Ishikawa (cell line): ENCODE results near the gene PPM1E.

Source experiments
- CEBPB ChIP-seq: IDR thresholded peaks from 2 replicates; pipeline ENCODE4 v1.6.1; 2012
- CREB1 ChIP-seq: IDR thresholded peaks from 2 replicates; pipeline ENCODE4 v1.6.1; 2012; ENCODE audit warnings: low read depth
- EGR1 ChIP-seq: IDR thresholded peaks from 2 replicates; pipeline ENCODE4 v1.6.1; 2012
- EP300 ChIP-seq: IDR thresholded peaks from 2 replicates; pipeline ENCODE4 v1.6.1; 2012; ENCODE audit warnings: borderline replicate concordance
- FOXM1 ChIP-seq: IDR thresholded peaks from 2 replicates; pipeline ENCODE4 v1.6.1; 2012; ENCODE audit warnings: low read depth, borderline replicate concordance
- MAX ChIP-seq: IDR thresholded peaks from 2 replicates; pipeline ENCODE4 v1.6.1; 2012
- NFIC ChIP-seq: IDR thresholded peaks from 2 replicates; pipeline ENCODE4 v1.6.1; 2012
- RAD21 ChIP-seq: IDR thresholded peaks from 2 replicates; pipeline ENCODE4 v1.6.1; 2012; ENCODE audit warnings: low read depth
- REST ChIP-seq: IDR thresholded peaks from 2 replicates; pipeline ENCODE4 v1.6.1; 2012; ENCODE audit warnings: low read depth, mild to moderate bottlenecking
- TAF1 ChIP-seq: IDR thresholded peaks from 2 replicates; pipeline ENCODE4 v1.6.1; 2012; ENCODE audit warnings: low read depth, mild to moderate bottlenecking
- TCF12 ChIP-seq: IDR thresholded peaks from 2 replicates; pipeline ENCODE4 v1.6.1; 2012; ENCODE audit warnings: low read depth
- TEAD4 ChIP-seq: IDR thresholded peaks from 2 replicates; pipeline ENCODE4 v1.6.1; 2012
- USF1 ChIP-seq: IDR thresholded peaks from 2 replicates; pipeline ENCODE4 v1.6.1; 2012
- YY1 ChIP-seq: IDR thresholded peaks from 2 replicates; pipeline ENCODE4 v1.6.1; 2012; ENCODE audit warnings: low read depth
- ZBTB7A ChIP-seq: IDR thresholded peaks from 2 replicates; pipeline ENCODE4 v1.6.1; 2012; ENCODE audit warnings: low read depth

Gene PPM1E

GRCh38 chr17:58789160-58789559 lies 33.5 kb downstream of the PPM1E start:
- no peak for TF ChIP-seq CREB1
- no peak for TF ChIP-seq USF1
- TF ChIP-seq EGR1 = no peak
- no peak for TF ChIP-seq REST
- no peak for TF ChIP-seq EP300
- TF ChIP-seq TEAD4 = no peak
- TF ChIP-seq TCF12 = no peak

- TF ChIP-seq REST (no peak), RAD21 (no peak), EP300 (no peak), TEAD4 (no peak), TCF12 (no peak), MAX (no peak), FOXM1 (no peak)
Observed at GRCh38 chr17:58789831-58790230, 34.2 kb downstream of the PPM1E start.

GRCh38 chr17:58802188-58802587 lies 46.5 kb downstream of the PPM1E start:
- no peak for TF ChIP-seq MAX
- TF ChIP-seq RAD21 = no peak
- TF ChIP-seq TEAD4 = no peak
- TF ChIP-seq EGR1 = no peak
- no peak for TF ChIP-seq TAF1
- TF ChIP-seq EP300 = no peak
- TF ChIP-seq FOXM1 = no peak
- TF ChIP-seq NFIC = no peak
- TF ChIP-seq CREB1 = no peak
- no peak for TF ChIP-seq YY1
- TF ChIP-seq USF1 = no peak
- TF ChIP-seq CEBPB = no peak
- no peak for TF ChIP-seq ZBTB7A
- no peak for TF ChIP-seq REST
- no peak for TF ChIP-seq TCF12

- no peak for TF ChIP-seq ZBTB7A
- no peak for TF ChIP-seq EP300
- no peak for TF ChIP-seq USF1
- no peak for TF ChIP-seq REST
- TF ChIP-seq MAX = no peak
- no peak for TF ChIP-seq TCF12
- TF ChIP-seq CREB1 = no peak
- no peak for TF ChIP-seq NFIC
- no peak for TF ChIP-seq EGR1
- TF ChIP-seq YY1 = no peak
Observed at GRCh38 chr17:58806046-58806445, 50.4 kb downstream of the PPM1E start.
